Esophagus muscularis mucosa (tissue), 4 donors: ENCODE results near the gene ABCA6. TPM values are rescaled to one million over a fixed set of nuclear protein-coding genes. Genes with fewer than 3 reads are reported as not detected.

Source experiments
- DNase-seq: peaks from one replicate; pipeline ENCODE4 v3.0.0-alpha.2; 2017; ENCODE audit errors: extremely low spot score
- H3K27ac ChIP-seq, 4 donors: fragments of 200-600 bp; sonication (generic); replicated peaks in 1 of 4; 1 replicate in 3 of 4; 2 replicates in 1 of 4; pipeline ENCODE4 v1.5.1; 2016 to 2019; ENCODE audit warnings: mild to moderate bottlenecking in 1 of 4
- H3K27me3 ChIP-seq, 4 donors: fragments of 200-600 bp; sonication (generic); one replicate each; pipeline versions ENCODE4 v1.5.1 to v1.6.0; 2016 to 2019
- H3K36me3 ChIP-seq, 4 donors: fragments of 200-600 bp; sonication (generic); one replicate each; pipeline ENCODE4 v1.5.1; 2016 to 2019
- H3K4me1 ChIP-seq, 4 donors: fragments of 200-600 bp; sonication (generic); one replicate each; pipeline ENCODE4 v1.5.1; 2016 to 2019
- H3K4me3 ChIP-seq, 4 donors: fragments of 200-600 bp; sonication (generic); 1 replicate in 2 of 4; 2 replicates in 2 of 4; pipeline ENCODE4 v1.5.1; 2016 to 2019; ENCODE audit warnings: mild to moderate bottlenecking in 4 of 4, moderate library complexity in 1 of 4
- H3K9me3 ChIP-seq, 4 donors: fragments of 200-600 bp; sonication (generic); 1 replicate in 3 of 4; 2 replicates in 1 of 4; pipeline ENCODE4 v1.5.1; 2016 to 2019
- CTCF ChIP-seq, 3 experiments: fragments of 200-600 bp in 2 of 3; fragments of 450-650 bp in 1 of 3; sonication (generic) in 2 of 3; IDR thresholded peaks; one replicate each; pipeline ENCODE4 v1.5.1; 2017 to 2019; ENCODE audit warnings: antibody characterized with exemption in 3 of 3, mild to moderate bottlenecking in 2 of 3, moderate library complexity in 1 of 3
- EP300 ChIP-seq: sonication (generic); formaldehyde crosslinking; IDR thresholded peaks from one replicate; pipeline ENCODE4 v1.6.1; 2017; ENCODE audit warnings: antibody characterized with exemption
- POLR2A ChIP-seq: fragments of 450-650 bp; IDR thresholded peaks from one replicate; pipeline ENCODE4 v1.6.1; 2017; ENCODE audit warnings: antibody characterized with exemption, moderate library complexity, mild to moderate bottlenecking, low read depth
- POLR2AphosphoS5 ChIP-seq, 2 donors: sonication (generic); formaldehyde crosslinking; IDR thresholded peaks; one replicate each; pipeline ENCODE4 v1.6.1; 2017; ENCODE audit warnings: antibody characterized with exemption in 2 of 2
- WGBS: methylation state at CpG from one replicate; pipeline ENCODE4 v1.1.5; 2018; 5-methylcytosine and 5-hydroxymethylcytosine counted together
- intact Hi-C: fragments of 100-400 bp; cut with DNase I; formaldehyde crosslinking; loops from one replicate; pipeline ENCODE4 v1.15.1; 2023
- total RNA-seq, 4 donors: library from RNA; depleted of rRNA; stranded (reverse); fragments of >200 nt; gene quantifications; one replicate each; pipeline versions ENCODE4 v1.1.0 to v1.2.1, GENCODE V29; 2016

Gene ABCA6
- total RNA-seq, 4 donors from 2014 or later, result 45.1 to 85.1 (median 47.2) TPM

DNA sequence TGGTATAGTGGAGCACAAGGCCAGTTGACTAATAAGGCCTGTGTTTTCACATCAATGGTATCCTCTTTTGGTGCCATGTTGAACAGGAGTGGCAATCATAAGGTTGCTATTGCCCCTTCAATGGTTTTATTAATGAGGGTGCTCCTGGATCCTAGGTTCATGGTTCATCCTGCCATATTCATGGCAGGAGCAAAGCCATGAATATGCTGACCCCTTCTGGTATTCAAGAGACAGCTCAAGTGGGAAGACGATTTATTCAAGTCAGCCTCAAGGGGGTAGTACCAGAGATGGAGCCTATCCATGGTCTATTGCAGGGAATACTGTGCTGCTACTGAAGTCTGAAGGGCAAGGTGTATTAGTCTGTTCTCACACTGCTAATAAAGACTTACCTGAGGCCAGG lies 83.5 kb downstream of the ABCA6 start:
- Histone ChIP-seq H3K9me3 (peaks cover 0 to 8% (median 0%) of the 10 kb centered on the region in 4 donors), H3K4me3 (no peak overlapping the region), H3K27me3 (no peaks in the 10 kb centered on the region), H3K36me3 (peaks cover 0 to 7% (median 0%) of the 10 kb centered on the region in 4 donors), H3K4me1 (peaks cover 0 to 10% (median 3%) of the 10 kb centered on the region in 4 donors), H3K27ac (peak overlapping the region in 1 of 4 donors; percentile 25)
- TF ChIP-seq POLR2A, result no peak
- no peak for TF ChIP-seq POLR2AphosphoS5 (IDR thresholded peaks at IDR 0.05)
- TF ChIP-seq CTCF (IDR thresholded peaks at IDR 0.05), result no peak
- TF ChIP-seq EP300, result no peak
- intact Hi-C loops, result no loop called here
- 100% methylated on average over 1 of the region's 1 CpG for WGBS
- DNase-seq, result no peak

GRCh38 chr17:69057280-69057679 lies 84.4 kb downstream of the ABCA6 start:
- no peak overlapping the region for H3K4me3 ChIP-seq
- H3K27me3 ChIP-seq, result no peaks in the 10 kb centered on the region
- peaks cover 0 to 8% (median 0%) of the 10 kb centered on the region in 4 donors for H3K9me3 ChIP-seq
- 92% methylated on average over 1 of the region's 1 CpG for WGBS
- peaks cover 0 to 7% (median 0%) of the 10 kb centered on the region in 4 donors for H3K36me3 ChIP-seq
- intact Hi-C loops, result no loop called here
- no peak overlapping the region for H3K27ac ChIP-seq
- peaks cover 0 to 10% (median 3%) of the 10 kb centered on the region in 4 donors for H3K4me1 ChIP-seq
- DNase-seq, result no peak
- TF ChIP-seq CTCF (IDR thresholded peaks at IDR 0.05), result no peak
- TF ChIP-seq EP300, result no peak
- TF ChIP-seq POLR2A, result no peak
- TF ChIP-seq POLR2AphosphoS5 (IDR thresholded peaks at IDR 0.05), result no peak

DNA sequence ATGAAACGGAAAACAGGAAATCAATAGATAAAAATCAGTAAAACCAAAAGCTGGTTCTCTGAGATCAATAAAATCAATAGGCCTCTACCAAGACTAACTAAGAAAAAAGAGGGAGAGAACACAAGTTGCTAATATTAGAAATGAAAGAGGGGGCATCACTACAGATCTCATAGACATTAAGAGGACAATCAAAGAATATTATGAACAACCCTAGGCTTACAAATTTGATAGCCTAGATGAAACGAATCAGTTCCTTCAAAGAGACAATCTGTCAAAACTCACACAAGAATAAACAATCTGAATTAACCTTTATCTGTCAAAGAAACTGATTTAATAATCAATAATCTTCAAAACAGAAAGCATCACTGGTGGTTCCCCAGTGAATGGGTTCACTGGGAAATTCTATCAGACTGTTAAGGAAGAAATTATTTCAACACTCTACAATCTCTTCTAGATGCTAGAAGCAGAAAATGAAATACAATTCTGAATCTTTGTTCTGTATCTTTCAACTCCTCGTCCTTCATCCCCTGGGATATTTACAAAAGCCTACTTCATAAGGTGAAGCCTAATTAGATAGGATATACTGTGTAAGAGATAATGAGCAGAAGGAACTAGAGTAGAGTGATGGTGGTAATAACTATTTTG lies 85.4 kb downstream of the ABCA6 start:
- no peak overlapping the region for H3K4me3 ChIP-seq
- peaks cover 0 to 7% (median under 1%) of the 10 kb centered on the region in 4 donors for H3K4me1 ChIP-seq
- no peak for DNase-seq
- peaks cover 0 to 7% (median 0%) of the 10 kb centered on the region in 4 donors for H3K36me3 ChIP-seq
- H3K9me3 ChIP-seq, result peaks cover 0 to 8% (median 0%) of the 10 kb centered on the region in 4 donors
- WGBS, result 83% methylated on average over 3 of the region's 3 CpGs
- intact Hi-C loops, result no loop called here
- TF ChIP-seq POLR2A (no peak), CTCF (IDR thresholded peaks at IDR 0.05) (no peak), EP300 (no peak), POLR2AphosphoS5 (IDR thresholded peaks at IDR 0.05) (no peak)
- H3K27ac ChIP-seq, result no peak overlapping the region
- H3K27me3 ChIP-seq, result no peaks in the 10 kb centered on the region

DNA sequence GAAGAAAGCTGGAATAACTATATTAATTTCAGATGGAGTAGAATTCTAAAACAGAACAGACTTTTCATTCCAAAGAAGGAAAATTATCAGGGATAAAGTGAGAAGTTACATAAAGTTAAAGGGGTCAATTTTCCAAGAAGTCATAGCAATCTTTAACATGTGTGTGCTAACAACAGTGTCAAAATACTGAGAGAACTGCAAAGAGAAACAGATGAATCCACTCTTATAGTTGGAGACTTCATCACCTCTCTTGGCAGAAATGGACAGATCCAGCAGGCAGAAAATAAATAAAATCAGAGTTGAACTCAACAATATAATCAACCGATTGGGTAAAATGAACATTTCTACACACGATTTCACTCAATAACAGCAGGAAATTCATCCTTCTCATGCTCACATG lies 86.4 kb downstream of the ABCA6 start:
- Histone ChIP-seq H3K9me3 (peaks cover 0 to 8% (median 0%) of the 10 kb centered on the region in 4 donors), H3K36me3 (peaks cover 0 to 7% (median 0%) of the 10 kb centered on the region in 4 donors), H3K4me3 (no peak overlapping the region), H3K27me3 (no peaks in the 10 kb centered on the region), H3K4me1 (no peaks in the 10 kb centered on the region), H3K27ac (peak overlapping the region in 1 of 4 donors; percentile 10)
- WGBS, result 75% methylated on average over 2 of the region's 2 CpGs
- DNase-seq, result no peak
- intact Hi-C loops, result no loop called here
- TF ChIP-seq CTCF (IDR thresholded peaks at IDR 0.05) (no peak), POLR2AphosphoS5 (IDR thresholded peaks at IDR 0.05) (no peak), POLR2A (no peak), EP300 (no peak)
